ENCODE data around the gene TRIOBP.

GRCh38 chr22:37815593-37815992, 118.7 kb downstream of the TRIOBP start:
- TF ChIP-seq POLR2A (IDR thresholded peaks at IDR 0.05; ENCODE audit: low read depth, low read length) (no peak), TAF1 (IDR thresholded peaks at IDR 0.05; ENCODE audit: low read depth, low read length) (no peak), POLR2AphosphoS5 (IDR thresholded peaks at IDR 0.05; ENCODE audit: low read depth, low read length) (no peak), PAX5 (IDR thresholded peaks at IDR 0.05; ENCODE audit: insufficient read depth, low read length, severe bottlenecking) (no peak)
